ENCODE results near the gene FMNL1. TPM values are rescaled to one million over a fixed set of nuclear protein-coding genes. Genes with fewer than 3 reads are reported as not detected.
"Not testable (repeated sequence)": the region's sequence is repeated elsewhere in the genome, so short reads cannot be mapped to it uniquely, and the experiment has no call there.

The FMNL1 gene
- polyA plus RNA-seq, 3 donors = 23.8 to 826 (median 24.8) TPM

DNA sequence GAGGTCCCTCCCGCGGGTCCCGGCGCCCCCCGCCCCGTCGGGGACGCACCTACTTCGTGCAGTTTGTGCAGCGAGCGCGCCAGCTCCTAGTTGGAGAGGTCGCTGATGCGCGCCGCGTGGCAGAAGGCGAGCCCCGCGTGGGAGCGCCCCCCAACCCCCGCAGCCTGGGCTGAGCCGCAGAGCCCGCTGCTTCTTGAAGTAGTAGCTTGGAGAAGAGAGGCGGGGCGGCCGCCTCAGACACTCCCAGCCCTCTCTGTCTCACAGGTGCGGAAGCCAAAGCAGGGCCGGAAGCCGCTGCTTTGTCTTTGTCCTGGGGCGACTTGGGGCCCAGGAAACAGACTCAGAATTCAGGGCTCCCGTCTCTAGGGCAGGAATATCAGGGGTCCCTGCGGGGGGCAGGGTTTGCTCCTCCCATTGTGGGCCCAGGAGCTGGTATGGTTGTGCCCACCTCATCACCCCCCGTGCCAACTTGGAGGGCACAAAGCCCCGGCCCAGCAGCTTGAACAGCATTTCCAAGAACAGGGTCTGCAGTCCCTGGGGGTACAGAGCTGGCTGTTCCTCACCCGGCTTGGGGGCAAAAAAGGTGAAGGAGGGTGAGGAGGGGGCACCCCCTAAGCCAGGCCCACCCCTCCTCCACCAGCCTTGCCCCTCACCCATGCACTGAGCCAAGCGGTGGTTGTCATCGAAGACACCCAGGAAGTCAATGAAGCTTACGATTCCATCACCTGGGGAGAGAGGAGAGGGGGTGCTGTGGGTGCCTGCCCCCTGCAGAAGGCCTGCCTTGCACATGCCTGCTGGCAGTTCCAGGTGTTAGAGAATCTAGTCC, 26.7 kb downstream of the FMNL1 start:
- peaks cover 0 to 3% (median 0%) of the 10 kb centered on the region in 7 donors for H3K9me3 Mint-ChIP-seq
- H3K36me3 Mint-ChIP-seq = peaks cover 50 to 64% of the 10 kb centered on the region in 2 donors
- Histone ChIP-seq H3K27ac (ENCODE audit: low read depth in 1 of 2, low read length in 2 of 2) (peak overlapping the region in 1 of 2 donors; percentile 12), H4K20me1 (ENCODE audit: insufficient read depth, low read length) (peaks cover 81% of the 10 kb centered on the region), H3K4me2 (replicated peaks; ENCODE audit: extremely low read depth, low read length, poor library complexity, severe bottlenecking) (peak overlapping the region; percentile 65), H3K79me2 (ENCODE audit: insufficient read depth, low read length) (peaks cover 4% of the 10 kb centered on the region), H3K27me3 (ENCODE audit: control insufficient read depth in 2 of 2, insufficient read depth in 2 of 2, low read length in 2 of 2) (no peaks in the 10 kb centered on the region), H3K36me3 (replicated peaks in 1 of 2; ENCODE audit: control insufficient read depth in 1 of 2, insufficient read depth in 2 of 2, low read length in 2 of 2) (peaks cover 46 to 69% of the 10 kb centered on the region in 2 donors), H2AFZ (ENCODE audit: insufficient read depth, low read depth, low read length, poor library complexity, severe bottlenecking) (no peak overlapping the region), H3K4me1 (ENCODE audit: control insufficient read depth in 1 of 2, insufficient read depth in 2 of 2, low read length in 2 of 2) (peaks cover 35 to 46% of the 10 kb centered on the region in 2 donors), H3K9ac (ENCODE audit: insufficient read depth, low read length, poor library complexity, severe bottlenecking) (no peak overlapping the region), H3K4me3 (replicated peaks in 1 of 3; ENCODE audit: low read depth in 2 of 3, low read length in 3 of 3) (peak overlapping the region in 1 of 3 experiments; percentile 50), H3K9me3 (replicated peaks in 1 of 2; ENCODE audit: control insufficient read depth in 1 of 2, insufficient read depth in 1 of 2, low read length in 2 of 2) (no peaks in the 10 kb centered on the region)
- 4% methylated on average over 31 of the region's 39 CpGs for WGBS (ENCODE audit: insufficient coverage)
- intact Hi-C loops (cut with micrococcal nuclease) = no loop called here
- H3K27me3 Mint-ChIP-seq (ENCODE audit: low read depth in 3 of 3) = peaks cover 0 to 4% (median 0%) of the 10 kb centered on the region in 3 donors
- H3K4me3 Mint-ChIP-seq = no peak overlapping the region
- H3K27ac Mint-ChIP-seq = peak overlapping the region in 2 of 7 donors; percentile 40 to 60
- peaks cover 39% of the 10 kb centered on the region for H3K4me1 Mint-ChIP-seq
- TF ChIP-seq, protein P1, sequence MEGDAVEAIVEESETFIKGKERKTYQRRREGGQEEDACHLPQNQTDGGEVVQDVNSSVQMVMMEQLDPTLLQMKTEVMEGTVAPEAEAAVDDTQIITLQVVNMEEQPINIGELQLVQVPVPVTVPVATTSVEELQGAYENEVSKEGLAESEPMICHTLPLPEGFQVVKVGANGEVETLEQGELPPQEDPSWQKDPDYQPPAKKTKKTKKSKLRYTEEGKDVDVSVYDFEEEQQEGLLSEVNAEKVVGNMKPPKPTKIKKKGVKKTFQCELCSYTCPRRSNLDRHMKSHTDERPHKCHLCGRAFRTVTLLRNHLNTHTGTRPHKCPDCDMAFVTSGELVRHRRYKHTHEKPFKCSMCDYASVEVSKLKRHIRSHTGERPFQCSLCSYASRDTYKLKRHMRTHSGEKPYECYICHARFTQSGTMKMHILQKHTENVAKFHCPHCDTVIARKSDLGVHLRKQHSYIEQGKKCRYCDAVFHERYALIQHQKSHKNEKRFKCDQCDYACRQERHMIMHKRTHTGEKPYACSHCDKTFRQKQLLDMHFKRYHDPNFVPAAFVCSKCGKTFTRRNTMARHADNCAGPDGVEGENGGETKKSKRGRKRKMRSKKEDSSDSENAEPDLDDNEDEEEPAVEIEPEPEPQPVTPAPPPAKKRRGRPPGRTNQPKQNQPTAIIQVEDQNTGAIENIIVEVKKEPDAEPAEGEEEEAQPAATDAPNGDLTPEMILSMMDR (IDR thresholded peaks at IDR 0.05) = no peak
- no peak for DNase-seq

DNA sequence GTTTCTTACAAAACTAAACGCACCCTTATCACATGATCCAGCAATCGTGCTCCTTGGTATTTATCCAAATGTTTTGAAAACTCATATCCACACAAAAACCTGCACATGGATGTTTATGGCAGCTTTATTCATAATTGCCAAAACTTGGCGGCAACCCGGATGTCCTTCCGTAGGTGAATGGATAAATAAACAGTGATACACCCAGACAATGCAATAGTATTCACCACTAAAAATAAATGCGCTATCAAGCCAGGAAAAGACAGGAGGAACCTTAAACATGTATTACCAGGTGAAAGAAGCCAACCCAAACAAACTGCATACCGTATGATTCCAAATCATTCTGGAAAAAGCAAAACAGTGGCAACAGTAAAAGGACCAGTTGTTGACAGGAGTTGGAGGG, 30.2 kb downstream of the FMNL1 start:
- no CpG with 5 or more reads among the region's 7 CpGs for WGBS (ENCODE audit: insufficient coverage)
- Mint-ChIP-seq H3K4me3 (no peak overlapping the region), H3K36me3 (peaks cover 15 to 28% of the 10 kb centered on the region in 2 donors), H3K4me1 (peaks cover 26% of the 10 kb centered on the region), H3K27ac (peak overlapping the region in 1 of 7 donors; percentile 58), H3K9me3 (peaks cover 0 to 2% (median 0%) of the 10 kb centered on the region in 7 donors), H3K27me3 (ENCODE audit: low read depth in 3 of 3) (peaks cover 0 to 4% (median 4%) of the 10 kb centered on the region in 3 donors)
- H3K4me1 ChIP-seq (ENCODE audit: control insufficient read depth in 1 of 2, insufficient read depth in 2 of 2, low read length in 2 of 2) = peaks cover 24 to 27% of the 10 kb centered on the region in 2 donors
- no peaks in the 10 kb centered on the region for H3K27me3 ChIP-seq (ENCODE audit: control insufficient read depth in 2 of 2, insufficient read depth in 2 of 2, low read length in 2 of 2)
- H3K79me2 ChIP-seq (ENCODE audit: insufficient read depth, low read length) = no peaks in the 10 kb centered on the region
- H3K36me3 ChIP-seq (replicated peaks in 1 of 2; ENCODE audit: control insufficient read depth in 1 of 2, insufficient read depth in 2 of 2, low read length in 2 of 2) = peaks cover 10 to 33% of the 10 kb centered on the region in 2 donors
- no peak overlapping the region for H2AFZ ChIP-seq (ENCODE audit: insufficient read depth, low read depth, low read length, poor library complexity, severe bottlenecking)
- TF ChIP-seq, protein P1 (IDR thresholded peaks at IDR 0.05) = no peak
- intact Hi-C loops (cut with micrococcal nuclease) = no loop called here
- no peak overlapping the region for H3K4me2 ChIP-seq (replicated peaks; ENCODE audit: extremely low read depth, low read length, poor library complexity, severe bottlenecking)
- no peak overlapping the region for H3K4me3 ChIP-seq (replicated peaks in 1 of 3; ENCODE audit: low read depth in 2 of 3, low read length in 3 of 3)
- peaks cover 50% of the 10 kb centered on the region for H4K20me1 ChIP-seq (ENCODE audit: insufficient read depth, low read length)
- no peak overlapping the region for H3K9ac ChIP-seq (ENCODE audit: insufficient read depth, low read length, poor library complexity, severe bottlenecking)
- DNase-seq = no peak
- H3K27ac ChIP-seq (ENCODE audit: low read depth in 1 of 2, low read length in 2 of 2) = no peak overlapping the region
- H3K9me3 ChIP-seq (replicated peaks in 1 of 2; ENCODE audit: control insufficient read depth in 1 of 2, insufficient read depth in 1 of 2, low read length in 2 of 2) = no peaks in the 10 kb centered on the region

DNA sequence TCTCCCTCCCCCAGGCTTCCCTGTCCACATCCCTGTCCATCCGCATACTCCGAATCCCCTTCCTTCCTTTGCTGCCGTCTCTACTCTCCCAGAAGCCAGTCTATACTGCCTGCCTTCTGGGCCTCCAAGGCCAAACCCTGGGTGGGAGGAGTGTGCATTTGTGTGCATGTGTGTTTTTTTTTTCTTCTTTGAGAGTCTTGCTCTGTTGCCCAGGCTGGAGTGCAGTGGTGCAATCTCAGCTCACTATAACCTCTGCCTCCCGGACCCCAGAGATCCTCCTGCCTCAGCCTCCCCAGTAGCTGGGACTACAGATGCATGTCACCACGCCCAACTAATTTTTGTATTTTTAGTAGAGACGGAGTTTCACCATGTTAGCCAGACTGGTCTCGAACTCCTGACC, 31.6 kb downstream of the FMNL1 start:
- H3K4me3 ChIP-seq (replicated peaks in 1 of 3; ENCODE audit: low read depth in 2 of 3, low read length in 3 of 3); H3K4me3 Mint-ChIP-seq; H3K9ac ChIP-seq (ENCODE audit: insufficient read depth, low read length, poor library complexity, severe bottlenecking); H3K27me3 Mint-ChIP-seq (ENCODE audit: low read depth in 3 of 3); H3K9me3 Mint-ChIP-seq; H3K79me2 ChIP-seq (ENCODE audit: insufficient read depth, low read length); H2AFZ ChIP-seq (ENCODE audit: insufficient read depth, low read depth, low read length, poor library complexity, severe bottlenecking); H3K9me3 ChIP-seq (replicated peaks in 1 of 2; ENCODE audit: control insufficient read depth in 1 of 2, insufficient read depth in 1 of 2, low read length in 2 of 2); H3K27ac ChIP-seq (ENCODE audit: low read depth in 1 of 2, low read length in 2 of 2); intact Hi-C loops (cut with micrococcal nuclease); H3K4me2 ChIP-seq (replicated peaks; ENCODE audit: extremely low read depth, low read length, poor library complexity, severe bottlenecking); H3K27me3 ChIP-seq (ENCODE audit: control insufficient read depth in 2 of 2, insufficient read depth in 2 of 2, low read length in 2 of 2); DNase-seq: not testable (repeated sequence)
- peaks cover 26% of the 10 kb centered on the region for H3K4me1 Mint-ChIP-seq
- peaks cover 12 to 25% of the 10 kb centered on the region in 2 donors for H3K36me3 Mint-ChIP-seq
- peaks cover 42% of the 10 kb centered on the region for H4K20me1 ChIP-seq (ENCODE audit: insufficient read depth, low read length)
- peaks cover 10 to 30% of the 10 kb centered on the region in 2 donors for H3K36me3 ChIP-seq (replicated peaks in 1 of 2; ENCODE audit: control insufficient read depth in 1 of 2, insufficient read depth in 2 of 2, low read length in 2 of 2)
- 93% methylated on average over 4 of the region's 7 CpGs for WGBS (ENCODE audit: insufficient coverage)
- peak overlapping the region in 1 of 7 donors; percentile 85 for H3K27ac Mint-ChIP-seq
- H3K4me1 ChIP-seq (ENCODE audit: control insufficient read depth in 1 of 2, insufficient read depth in 2 of 2, low read length in 2 of 2) = peaks cover 12 to 17% of the 10 kb centered on the region in 2 donors

Data from CD14-positive monocyte (primary cell).